K562 (cell line): ENCODE data around the gene IL13. TPM values are rescaled to one million over a fixed set of nuclear protein-coding genes. Genes with fewer than 3 reads are reported as not detected.

Experiments
- CBFB ChIP-seq: sonication (generic); formaldehyde crosslinking; IDR thresholded peaks from 2 replicates; pipeline ENCODE4 v1.4.0; 2020; ENCODE audit warnings: mild to moderate bottlenecking, missing genetic modification reagents
- CREB1 ChIP-seq, 2 experiments: sonication (generic) in 1 of 2; formaldehyde crosslinking in 1 of 2; IDR thresholded peaks; 2 replicates each; pipeline versions ENCODE4 v1.6.1 to v1.8.0; 2012 to 2022; ENCODE audit warnings: inconsistent platforms in 1 of 2, mild to moderate bottlenecking in 1 of 2, missing genetic modification reagents in 1 of 2, moderate library complexity in 1 of 2
- CTBP1 ChIP-seq: fragments of 450-650 bp; IDR thresholded peaks from 2 replicates; pipeline ENCODE4 v1.6.1; 2016; ENCODE audit warnings: borderline replicate concordance
- ETV1 ChIP-seq: fragments of 450-650 bp; conservative IDR thresholded peaks from 2 replicates; pipeline ENCODE4 v1.6.1; 2016; ENCODE audit warnings: missing genetic modification characterization, control low read depth, low read depth, missing compliant biosample characterization
- GABPA ChIP-seq: fragments of 200-800 bp; sonication (Bioruptor generic); conservative IDR thresholded peaks from 2 replicates; pipeline ENCODE4 v1.6.1; 2016; ENCODE audit warnings: low read depth, missing genetic modification characterization, missing compliant biosample characterization
- JUN ChIP-seq, 2 experiments: sonication (generic) in 1 of 2; formaldehyde crosslinking in 1 of 2; IDR thresholded peaks; 2 replicates each; pipeline versions ENCODE4 v1.6.1 to v1.8.0; 2012 to 2022; ENCODE audit warnings: borderline replicate concordance in 2 of 2, mild to moderate bottlenecking in 2 of 2, improper control_type of control experiment in 1 of 2, low read depth in 1 of 2, low read length in 1 of 2, missing genetic modification reagents in 1 of 2
- KLF10 ChIP-seq: fragments of 250-450 bp; sonication (Bioruptor Pico); IDR thresholded peaks from 2 replicates; pipeline ENCODE4 v1.6.1; 2021; ENCODE audit warnings: matching md5 sums
- NCOR1 ChIP-seq: fragments of 450-650 bp; IDR thresholded peaks from 2 replicates; pipeline ENCODE4 v1.6.1; 2016; ENCODE audit warnings: mild to moderate bottlenecking, moderate library complexity
- NR2C1 ChIP-seq, 2 experiments: fragments of 450-650 bp; IDR thresholded peaks; 2 replicates each; pipeline ENCODE4 v1.6.1; 2017; ENCODE audit warnings: mild to moderate bottlenecking in 2 of 2, antibody characterized with exemption in 1 of 2, inconsistent platforms in 1 of 2, missing compliant biosample characterization in 1 of 2, missing genetic modification characterization in 1 of 2
- NR4A1 ChIP-seq, 2 experiments: fragments of 250-450 bp in 1 of 2; fragments of 450-650 bp in 1 of 2; sonication (Bioruptor Pico) in 1 of 2; IDR thresholded peaks; 2 replicates each; pipeline versions ENCODE4 v1.4.0 to v1.6.1; 2016 to 2020; ENCODE audit warnings: mild to moderate bottlenecking in 2 of 2, missing compliant biosample characterization in 1 of 2, missing genetic modification characterization in 1 of 2, moderate library complexity in 1 of 2
- POLR2B ChIP-seq: fragments of 450-650 bp; IDR thresholded peaks from 2 replicates; pipeline ENCODE4 v1.6.1; 2018; ENCODE audit warnings: low read depth; ENCODE audit not compliant: partially characterized antibody
- PTTG1 ChIP-seq: fragments of 450-650 bp; IDR thresholded peaks from 2 replicates; pipeline ENCODE4 v1.6.1; 2016; ENCODE audit warnings: low read depth, mild to moderate bottlenecking, missing genetic modification characterization, missing compliant biosample characterization
- RBFOX2 ChIP-seq: fragments of 200-400 bp; formaldehyde crosslinking; IDR thresholded peaks from 2 replicates; pipeline ENCODE4 v1.6.1; 2017; ENCODE audit warnings: low read depth, mild to moderate bottlenecking, low read length, moderate library complexity
- SAP30 ChIP-seq: fragments of 200-600 bp; sonication (generic); IDR thresholded peaks from 2 replicates; pipeline ENCODE4 v1.6.1; 2012; ENCODE audit warnings: borderline replicate concordance, low read depth, mild to moderate bottlenecking, moderate library complexity, low read length, control low read depth, inconsistent platforms; ENCODE audit not compliant: insufficient read depth, poor library complexity, severe bottlenecking
- SIN3B ChIP-seq: fragments of 450-650 bp; IDR thresholded peaks from 2 replicates; pipeline ENCODE4 v1.6.1; 2017; ENCODE audit warnings: low read depth, mild to moderate bottlenecking, moderate library complexity
- STAT5A ChIP-seq: IDR thresholded peaks from 2 replicates; pipeline ENCODE4 v1.6.1; 2012; ENCODE audit warnings: low read length, inconsistent platforms, borderline replicate concordance
- ZNF311 ChIP-seq: fragments of 250-450 bp; sonication (Bioruptor Pico); IDR thresholded peaks from 2 replicates; pipeline ENCODE4 v1.4.0; 2020; ENCODE audit warnings: mild to moderate bottlenecking, moderate library complexity
- ZNF584 ChIP-seq: fragments of 200-800 bp; sonication (Bioruptor generic); IDR thresholded peaks from 2 replicates; pipeline ENCODE4 v1.6.1; 2016; ENCODE audit warnings: low read depth, mild to moderate bottlenecking, missing genetic modification characterization, missing compliant biosample characterization
- polyA plus RNA-seq, 8 experiments: library from polyadenylated mRNA; depleted of rRNA in 4 of 8; stranded (reverse) in 5 of 8; unstranded in 3 of 8; fragments of >200 nt; fragmentation: Nextera tagmentation in 2 of 8; fragmentation: Illumina TruSeq in 1 of 8; extraction: Ambion mirVana in 2 of 8; extraction: Trizol in 1 of 8; gene quantifications; 2 replicates each; pipeline versions ENCODE4 v1.2.1 to v1.2.3, GENCODE V29; 2011 to 2014; ENCODE audit warnings: inconsistent platforms in 1 of 8, missing spikeins in 1 of 8
- total RNA-seq, 7 experiments: library from RNA; depleted of rRNA in 6 of 7; stranded (reverse); fragments of >200 nt in 6 of 7; fragmentation: Illumina TruSeq in 2 of 7; extraction: Trizol in 2 of 7; gene quantifications; 2 replicates each; pipeline versions ENCODE4 v1.2.1 to v1.2.3, GENCODE V29; 2011 to 2021; ENCODE audit warnings: low replicate concordance in 1 of 7
- TF ChIP-seq, protein P1 (sequence below): fragments of 450-650 bp; IDR thresholded peaks from 2 replicates; pipeline ENCODE4 v1.6.1; 2017; ENCODE audit warnings: antibody characterized with exemption, mild to moderate bottlenecking
- TF ChIP-seq, protein P2 (sequence below): fragments of 450-650 bp; IDR thresholded peaks from 2 replicates; pipeline ENCODE4 v1.6.1; 2017; ENCODE audit warnings: mild to moderate bottlenecking, moderate library complexity

Gene IL13
- total and polyA plus RNA-seq, 9 of the 15 experiments (the other 6 are each of a cell fraction or from before 2014, with no cell fraction given): not detected

DNA sequence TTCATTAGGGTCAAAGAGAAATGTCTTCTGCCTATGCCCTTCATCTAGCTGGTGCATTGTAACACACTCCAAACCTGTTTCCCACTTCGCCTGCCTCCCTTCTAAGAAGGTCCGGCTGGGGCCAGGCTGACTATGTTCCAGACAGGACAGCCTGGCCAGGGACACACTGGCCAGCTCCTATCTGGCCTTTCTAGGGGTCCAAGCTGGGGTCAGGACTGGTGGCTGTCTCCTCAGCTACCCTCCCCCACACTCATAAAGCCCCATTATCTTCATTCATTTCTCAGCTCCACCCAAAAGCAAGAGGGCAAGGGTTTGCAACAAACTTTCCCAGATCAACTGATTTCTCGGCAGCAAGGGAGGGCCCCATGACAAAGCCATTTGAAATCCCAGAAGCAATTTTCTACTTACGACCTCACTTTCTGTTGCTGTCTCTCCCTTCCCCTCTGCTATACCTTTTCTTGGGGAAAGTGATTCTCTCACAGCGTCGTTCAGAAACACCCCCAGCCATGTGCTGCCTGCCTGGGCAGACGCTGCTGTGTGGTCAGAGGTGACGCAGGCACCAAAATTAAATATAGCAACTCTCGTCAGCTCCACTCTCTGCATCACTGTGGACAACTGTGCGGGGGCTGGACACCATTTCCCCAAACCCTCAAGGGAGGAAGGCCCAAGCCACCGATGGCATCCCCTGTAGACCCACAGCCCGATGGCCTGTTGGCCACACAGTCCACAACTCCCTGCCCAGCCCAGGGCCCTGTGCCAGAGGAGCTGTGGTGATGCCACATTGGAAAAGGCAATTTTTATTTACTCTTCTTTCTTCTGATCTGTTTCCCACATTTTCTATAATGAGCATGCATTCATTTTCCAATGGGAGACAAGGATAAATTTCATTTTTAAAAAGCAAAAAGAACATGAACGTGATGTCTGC, 6.1 kb downstream of the IL13 start (continued):
- TF ChIP-seq NR4A1 (CRISPR knock-in tag; IDR thresholded peaks at IDR 0.05) (no peak; the same call in 1 of the 2 replicates), NR4A1 (tag; IDR thresholded peaks at IDR 0.05) (peak; percentile 77; the same call in 1 of the 2 replicates), CREB1 (IDR thresholded peaks at IDR 0.05) (0 out of 2 replicates have a peak, but pooled peaks have one; percentile 55), CREB1 (CRISPR knock-in tag; IDR thresholded peaks at IDR 0.05) (peak; percentile 38; the same call in 1 of the 2 replicates), ETV1 (tag) (no peak), GABPA (tag) (0 out of 2 replicates have a peak, but pooled peaks have one; percentile 30), PTTG1 (tag) (peak; percentile 40; the same call in 1 of the 2 replicates), NCOR1 (peak; percentile 22; the same call in 1 of the 2 replicates), SIN3B (no peak), CTBP1 (peak; percentile 32; the same call in 1 of the 2 replicates), NR2C1 (IDR thresholded peaks at IDR 0.05) (peak; percentile 9; the same call in 1 of the 2 replicates), NR2C1 (tag; IDR thresholded peaks at IDR 0.05) (peak; percentile 62; the same call in 1 of the 2 replicates), CBFB (CRISPR knock-in tag) (no peak), STAT5A (no peak), ZNF311 (CRISPR knock-in tag) (no peak), ZNF584 (CRISPR knock-in tag) (peak; percentile 89; the same call in 1 of the 2 replicates), POLR2B (no peak), RBFOX2 (peak; percentile 32), KLF10 (no peak), JUN (IDR thresholded peaks at IDR 0.05; ENCODE audit: borderline replicate concordance, low read depth, low read length) (peak; percentile 49; the same call in 1 of the 2 replicates), JUN (CRISPR knock-in tag; IDR thresholded peaks at IDR 0.05; ENCODE audit: borderline replicate concordance) (no peak), SAP30 (no peak)
- TF ChIP-seq, protein P1, sequence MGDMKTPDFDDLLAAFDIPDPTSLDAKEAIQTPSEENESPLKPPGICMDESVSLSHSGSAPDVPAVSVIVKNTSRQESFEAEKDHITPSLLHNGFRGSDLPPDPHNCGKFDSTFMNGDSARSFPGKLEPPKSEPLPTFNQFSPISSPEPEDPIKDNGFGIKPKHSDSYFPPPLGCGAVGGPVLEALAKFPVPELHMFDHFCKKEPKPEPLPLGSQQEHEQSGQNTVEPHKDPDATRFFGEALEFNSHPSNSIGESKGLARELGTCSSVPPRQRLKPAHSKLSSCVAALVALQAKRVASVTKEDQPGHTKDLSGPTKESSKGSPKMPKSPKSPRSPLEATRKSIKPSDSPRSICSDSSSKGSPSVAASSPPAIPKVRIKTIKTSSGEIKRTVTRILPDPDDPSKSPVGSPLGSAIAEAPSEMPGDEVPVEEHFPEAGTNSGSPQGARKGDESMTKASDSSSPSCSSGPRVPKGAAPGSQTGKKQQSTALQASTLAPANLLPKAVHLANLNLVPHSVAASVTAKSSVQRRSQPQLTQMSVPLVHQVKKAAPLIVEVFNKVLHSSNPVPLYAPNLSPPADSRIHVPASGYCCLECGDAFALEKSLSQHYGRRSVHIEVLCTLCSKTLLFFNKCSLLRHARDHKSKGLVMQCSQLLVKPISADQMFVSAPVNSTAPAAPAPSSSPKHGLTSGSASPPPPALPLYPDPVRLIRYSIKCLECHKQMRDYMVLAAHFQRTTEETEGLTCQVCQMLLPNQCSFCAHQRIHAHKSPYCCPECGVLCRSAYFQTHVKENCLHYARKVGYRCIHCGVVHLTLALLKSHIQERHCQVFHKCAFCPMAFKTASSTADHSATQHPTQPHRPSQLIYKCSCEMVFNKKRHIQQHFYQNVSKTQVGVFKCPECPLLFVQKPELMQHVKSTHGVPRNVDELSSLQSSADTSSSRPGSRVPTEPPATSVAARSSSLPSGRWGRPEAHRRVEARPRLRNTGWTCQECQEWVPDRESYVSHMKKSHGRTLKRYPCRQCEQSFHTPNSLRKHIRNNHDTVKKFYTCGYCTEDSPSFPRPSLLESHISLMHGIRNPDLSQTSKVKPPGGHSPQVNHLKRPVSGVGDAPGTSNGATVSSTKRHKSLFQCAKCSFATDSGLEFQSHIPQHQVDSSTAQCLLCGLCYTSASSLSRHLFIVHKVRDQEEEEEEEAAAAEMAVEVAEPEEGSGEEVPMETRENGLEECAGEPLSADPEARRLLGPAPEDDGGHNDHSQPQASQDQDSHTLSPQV: peak; percentile 96
- TF ChIP-seq, protein P2, sequence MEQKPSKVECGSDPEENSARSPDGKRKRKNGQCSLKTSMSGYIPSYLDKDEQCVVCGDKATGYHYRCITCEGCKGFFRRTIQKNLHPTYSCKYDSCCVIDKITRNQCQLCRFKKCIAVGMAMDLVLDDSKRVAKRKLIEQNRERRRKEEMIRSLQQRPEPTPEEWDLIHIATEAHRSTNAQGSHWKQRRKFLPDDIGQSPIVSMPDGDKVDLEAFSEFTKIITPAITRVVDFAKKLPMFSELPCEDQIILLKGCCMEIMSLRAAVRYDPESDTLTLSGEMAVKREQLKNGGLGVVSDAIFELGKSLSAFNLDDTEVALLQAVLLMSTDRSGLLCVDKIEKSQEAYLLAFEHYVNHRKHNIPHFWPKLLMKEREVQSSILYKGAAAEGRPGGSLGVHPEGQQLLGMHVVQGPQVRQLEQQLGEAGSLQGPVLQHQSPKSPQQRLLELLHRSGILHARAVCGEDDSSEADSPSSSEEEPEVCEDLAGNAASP: no peak
